EH (cell line): ENCODE measurements around the gene CCM2.

Experiments used
- DNase-seq: peaks from one replicate; pipeline ENCODE4 v3.0.0-alpha.2; 2015; ENCODE audit warnings: low read depth

Gene CCM2

GRCh38 chr7:44969049-44969700 lies 30.8 kb upstream of the CCM2 start:
- DNase-seq: no peak

GRCh38 chr7:44969701-44970522 lies 30.1 kb upstream of the CCM2 start:
- DNase-seq: no peak

- no peak for DNase-seq
These were observed 29.4 kb upstream of the CCM2 start for GRCh38 chr7:44970523-44971051.

- DNase-seq: no peak
These were observed 28.7 kb upstream of the CCM2 start for GRCh38 chr7:44971188-44971901.

- no peak for DNase-seq
These were observed 28.0 kb upstream of the CCM2 start for GRCh38 chr7:44971902-44972441.

GRCh38 chr7:44972562-44972961 lies 27.4 kb upstream of the CCM2 start:
- DNase-seq: no peak

GRCh38 chr7:44973610-44974401 lies 26.2 kb upstream of the CCM2 start:
- DNase-seq: peak; percentile 61

GRCh38 chr7:44974549-44974948 lies 25.5 kb upstream of the CCM2 start:
- DNase-seq: no peak

- no peak for DNase-seq
These were observed 24.5 kb upstream of the CCM2 start for GRCh38 chr7:44975331-44976039.

GRCh38 chr7:44976040-44976745 lies 23.8 kb upstream of the CCM2 start:
- no peak for DNase-seq

GRCh38 chr7:44976746-44977196 lies 23.2 kb upstream of the CCM2 start:
- DNase-seq: no peak

- no peak for DNase-seq
These were observed 22.6 kb upstream of the CCM2 start for GRCh38 chr7:44977304-44977958.

GRCh38 chr7:44977959-44978335 lies 22.1 kb upstream of the CCM2 start:
- DNase-seq: no peak

- no peak for DNase-seq
These were observed 21.3 kb upstream of the CCM2 start, which contains the start of gene MYO1G for GRCh38 chr7:44978511-44979366. Gene MYO1G (minus strand): TSS chr7:44979015. CDS start chr7:44978961, 54 bp downstream.

GRCh38 chr7:44979481-44980392 lies 20.3 kb upstream of the CCM2 start:
- peak; percentile 72 for DNase-seq

- peak; percentile 86 for DNase-seq
These were observed 19.5 kb upstream of the CCM2 start for GRCh38 chr7:44980393-44981034.
